ENCODE measurements around the gene P2RX4.
"Not testable (repeated sequence)": the region's sequence is repeated elsewhere in the genome, so short reads cannot be mapped to it uniquely, and the experiment has no call there.

P2RX4 gene

DNA sequence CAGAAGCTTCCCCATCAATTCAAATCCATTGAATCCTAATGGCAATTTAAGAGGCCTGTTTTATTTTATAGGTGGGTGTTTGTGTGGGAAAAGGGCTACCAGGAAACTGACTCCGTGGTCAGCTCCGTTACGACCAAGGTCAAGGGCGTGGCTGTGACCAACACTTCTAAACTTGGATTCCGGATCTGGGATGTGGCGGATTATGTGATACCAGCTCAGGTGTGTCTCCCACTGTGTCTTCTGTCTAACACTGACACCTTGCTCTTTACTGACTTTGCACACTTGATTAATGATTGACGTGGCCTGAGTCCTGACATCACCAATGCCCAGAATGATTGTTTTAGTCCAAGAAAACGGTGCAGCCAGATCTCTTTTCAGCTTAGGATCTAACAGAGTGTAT lies 7.1 kb downstream of the P2RX4 start:
- no peak for TF ChIP-seq JUND (IDR thresholded peaks at IDR 0.05; ENCODE audit: low read depth)
- no peak for DNase-seq (ENCODE audit: low read depth in 1 of 2, low spot score in 1 of 2)
- in situ Hi-C loops (cut with HindIII; ENCODE audit: low pct_unique_long_range_greater_than_20kb, low sequenced_read_pairs): no loop called here

DNA sequence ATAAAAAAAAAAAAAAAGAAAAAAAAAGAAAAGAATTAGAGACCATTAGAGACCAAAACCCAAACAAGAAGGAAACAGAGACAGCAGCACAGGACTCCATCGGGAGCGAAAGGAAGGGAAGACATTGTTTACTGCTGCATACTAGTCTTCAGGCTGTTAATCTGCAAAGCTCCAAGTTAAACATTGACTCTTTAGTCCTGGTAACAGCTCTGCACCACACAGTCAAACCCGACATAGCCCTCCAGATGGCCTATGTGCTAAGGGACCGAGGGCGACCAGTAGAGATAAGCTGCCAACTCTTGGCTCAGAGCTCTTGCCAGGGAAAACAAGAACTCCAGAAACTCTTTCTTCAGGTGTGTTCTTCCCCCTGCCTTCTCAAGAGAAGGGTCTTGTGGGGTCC lies 7.8 kb downstream of the P2RX4 start:
- in situ Hi-C loops (cut with HindIII; ENCODE audit: low pct_unique_long_range_greater_than_20kb, low sequenced_read_pairs): no loop called here
- DNase-seq (ENCODE audit: low read depth in 1 of 2, low spot score in 1 of 2): no peak
- no peak for TF ChIP-seq JUND (IDR thresholded peaks at IDR 0.05; ENCODE audit: low read depth)

DNA sequence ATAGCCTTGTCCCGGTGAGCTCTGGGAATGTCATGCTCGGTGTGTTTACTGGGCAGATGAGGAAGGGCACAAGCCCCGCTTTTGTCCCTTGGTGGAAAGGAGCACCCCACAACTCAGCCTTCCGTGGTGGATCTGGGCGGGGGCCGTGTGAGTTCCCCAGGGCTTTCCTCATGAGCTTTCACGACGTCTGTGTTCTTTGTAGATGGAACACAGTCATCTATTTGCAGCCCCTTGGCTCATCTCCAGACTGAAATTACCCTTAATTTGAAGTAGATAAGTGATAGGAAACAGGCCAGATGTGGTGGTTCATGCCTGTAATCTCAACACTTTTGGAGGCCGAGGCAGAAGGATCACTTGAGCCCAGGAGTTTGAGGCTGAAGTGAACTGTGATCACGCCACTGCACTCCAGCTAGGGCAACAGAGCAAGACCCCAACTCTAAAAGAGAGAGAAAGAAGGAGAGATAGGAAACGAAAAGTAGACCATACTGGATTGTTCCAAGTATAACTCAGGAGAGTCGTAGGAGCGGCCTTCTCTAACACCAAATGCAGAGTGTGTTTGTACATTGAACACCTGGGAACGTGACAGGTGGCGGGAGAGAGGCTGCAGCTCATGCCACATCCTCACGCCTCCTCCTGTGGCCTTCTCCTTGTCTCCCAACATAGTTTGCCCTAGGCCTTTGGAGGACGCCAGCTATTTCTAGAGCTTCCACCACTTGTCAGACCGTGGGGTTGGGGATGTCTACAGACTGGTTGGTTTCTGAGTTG lies 8.8 kb downstream of the P2RX4 start:
- no peak for DNase-seq (ENCODE audit: low read depth in 1 of 2, low spot score in 1 of 2)
- in situ Hi-C loops (cut with HindIII; ENCODE audit: low pct_unique_long_range_greater_than_20kb, low sequenced_read_pairs): no loop called here
- TF ChIP-seq JUND (IDR thresholded peaks at IDR 0.05; ENCODE audit: low read depth): no peak

GRCh38 chr12:121219353-121219986 lies 9.5 kb downstream of the P2RX4 start:
- DNase-seq (ENCODE audit: low read depth in 1 of 2, low spot score in 1 of 2): no peak
- no peak for TF ChIP-seq JUND (IDR thresholded peaks at IDR 0.05; ENCODE audit: low read depth)
- in situ Hi-C loops (cut with HindIII; ENCODE audit: low pct_unique_long_range_greater_than_20kb, low sequenced_read_pairs): no loop called here

GRCh38 chr12:121222847-121223246 lies 12.9 kb downstream of the P2RX4 start:
- in situ Hi-C loops (cut with HindIII; ENCODE audit: low pct_unique_long_range_greater_than_20kb, low sequenced_read_pairs): no loop called here

GRCh38 chr12:121223292-121224285 lies 13.7 kb downstream of the P2RX4 start:
- peak; percentile 49 to 77 for DNase-seq (ENCODE audit: low read depth in 1 of 2, low spot score in 1 of 2)
- in situ Hi-C loops (cut with HindIII; ENCODE audit: low pct_unique_long_range_greater_than_20kb, low sequenced_read_pairs): no loop called here
- no peak for TF ChIP-seq JUND (IDR thresholded peaks at IDR 0.05; ENCODE audit: low read depth)

More at GRCh38 chr12:121222847-121223246, 12.9 kb downstream of the P2RX4 start:
- no peak for TF ChIP-seq JUND (IDR thresholded peaks at IDR 0.05; ENCODE audit: low read depth)
- DNase-seq (ENCODE audit: low read depth in 1 of 2, low spot score in 1 of 2): no peak

GRCh38 chr12:121224591-121224990 lies 14.7 kb downstream of the P2RX4 start:
- no peak for TF ChIP-seq JUND (IDR thresholded peaks at IDR 0.05; ENCODE audit: low read depth)
- DNase-seq (ENCODE audit: low read depth in 1 of 2, low spot score in 1 of 2): peak in 1 of 2 experiments; percentile 39
- in situ Hi-C loops (cut with HindIII; ENCODE audit: low pct_unique_long_range_greater_than_20kb, low sequenced_read_pairs): no loop called here

DNA sequence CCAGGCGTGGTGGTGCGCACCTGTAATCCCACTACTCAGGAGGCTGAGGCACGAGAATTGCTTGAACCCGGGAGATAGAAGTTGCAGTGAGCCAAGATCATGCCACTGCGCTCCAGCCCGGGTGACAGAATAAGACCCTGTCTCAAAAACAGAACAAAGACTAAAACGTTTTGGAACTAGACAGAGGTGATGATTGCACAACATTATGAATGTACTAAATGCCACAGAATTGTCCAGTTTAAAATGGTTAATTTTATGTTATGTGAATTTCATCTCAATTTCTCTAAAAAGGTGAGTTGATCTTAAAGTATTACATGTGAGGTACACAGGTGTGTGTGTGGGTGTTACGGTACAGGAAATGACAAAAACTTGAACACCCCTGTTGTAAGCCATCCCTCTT lies 16.5 kb downstream of the P2RX4 start:
- no peak for DNase-seq (ENCODE audit: low read depth in 1 of 2, low spot score in 1 of 2)
- TF ChIP-seq JUND (IDR thresholded peaks at IDR 0.05; ENCODE audit: low read depth): no peak
- in situ Hi-C loops (cut with HindIII; ENCODE audit: low pct_unique_long_range_greater_than_20kb, low sequenced_read_pairs): no loop called here

DNA sequence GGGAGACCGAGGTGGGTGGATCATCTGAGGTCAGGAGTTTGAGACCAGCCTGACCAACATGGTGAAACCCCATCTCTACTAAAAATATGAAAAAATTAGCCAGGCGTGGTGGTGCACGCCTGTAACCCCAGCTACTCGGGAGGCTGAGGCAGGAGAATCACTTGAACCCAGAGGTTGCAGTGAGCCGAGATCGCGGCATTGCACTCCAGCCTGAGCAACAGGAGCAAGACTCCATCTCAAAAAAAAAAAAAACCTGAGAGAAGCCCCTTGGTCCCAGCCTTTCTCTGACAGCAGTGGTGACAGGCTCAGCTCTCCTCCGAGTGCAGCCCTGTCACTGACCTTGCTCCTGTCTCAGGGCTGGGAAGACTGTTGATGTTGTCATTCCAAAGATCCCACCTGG lies 16.9 kb downstream of the P2RX4 start:
- in situ Hi-C loops (cut with HindIII; ENCODE audit: low pct_unique_long_range_greater_than_20kb, low sequenced_read_pairs); DNase-seq (ENCODE audit: low read depth in 1 of 2, low spot score in 1 of 2): not testable (repeated sequence)

- in situ Hi-C loops (cut with HindIII; ENCODE audit: low pct_unique_long_range_greater_than_20kb, low sequenced_read_pairs): no loop called here
- TF ChIP-seq JUND (IDR thresholded peaks at IDR 0.05; ENCODE audit: low read depth): no peak
- peak; percentile 92 to 99 for DNase-seq (ENCODE audit: low read depth in 1 of 2, low spot score in 1 of 2)
Measured at GRCh38 chr12:121227294-121227693, 17.4 kb downstream of the P2RX4 start.

DNA sequence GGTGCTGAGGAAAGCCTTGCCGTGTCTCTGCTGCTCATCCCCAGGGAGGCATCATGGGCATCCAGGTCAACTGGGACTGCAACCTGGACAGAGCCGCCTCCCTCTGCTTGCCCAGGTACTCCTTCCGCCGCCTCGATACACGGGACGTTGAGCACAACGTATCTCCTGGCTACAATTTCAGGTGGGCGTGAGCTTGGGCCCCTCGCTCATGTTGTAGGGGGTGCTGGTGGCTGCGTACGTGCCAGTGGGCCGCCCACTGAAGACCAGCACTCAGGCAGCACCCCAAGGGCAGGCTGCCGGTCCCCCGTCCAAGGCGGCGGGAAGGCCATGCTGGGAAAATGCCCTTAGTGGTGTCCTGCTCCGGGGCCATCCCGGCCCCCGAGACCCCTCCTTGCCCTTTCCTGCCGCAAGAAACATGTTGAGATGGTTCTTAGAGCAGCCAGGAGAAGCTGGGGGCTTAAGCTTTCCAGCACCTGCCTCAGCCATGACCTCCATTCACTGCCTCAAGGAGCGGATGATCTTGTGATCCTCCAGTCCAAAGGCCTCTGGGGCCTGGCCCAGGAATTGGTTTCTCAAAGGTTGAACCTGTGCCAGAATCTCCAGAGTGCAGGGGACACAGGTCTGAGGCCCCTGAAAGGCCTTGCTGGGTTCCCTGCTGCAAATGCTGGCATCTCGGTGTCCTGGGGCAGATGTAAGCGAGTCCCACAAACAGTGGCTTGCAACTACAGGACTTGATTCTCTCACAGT lies 19.2 kb downstream of the P2RX4 start:
- no peak for TF ChIP-seq JUND (IDR thresholded peaks at IDR 0.05; ENCODE audit: low read depth)
- peak in 1 of 2 experiments; percentile 34 for DNase-seq (ENCODE audit: low read depth in 1 of 2, low spot score in 1 of 2)
- in situ Hi-C loops (cut with HindIII; ENCODE audit: low pct_unique_long_range_greater_than_20kb, low sequenced_read_pairs): no loop called here

GRCh38 chr12:121229826-121230537 lies 20.1 kb downstream of the P2RX4 start:
- DNase-seq (ENCODE audit: low read depth in 1 of 2, low spot score in 1 of 2): peak; percentile 84 to 86
- in situ Hi-C loops (cut with HindIII; ENCODE audit: low pct_unique_long_range_greater_than_20kb, low sequenced_read_pairs): not testable (repeated sequence)

All from T47D (cell line).